ENCODE measurements around the gene MBNL1. TPM values are rescaled to one million over a fixed set of nuclear protein-coding genes. Genes with fewer than 3 reads are reported as not detected.
A peak's percentile ranks its signal among the peaks of the same experiment; 100 is the strongest.
"Not testable (repeated sequence)": the region's sequence is repeated elsewhere in the genome, so short reads cannot be mapped to it uniquely, and the experiment has no call there.

The MBNL1 gene
- polyA plus RNA-seq, 3 donors = 190 to 204 (median 191) TPM

DNA sequence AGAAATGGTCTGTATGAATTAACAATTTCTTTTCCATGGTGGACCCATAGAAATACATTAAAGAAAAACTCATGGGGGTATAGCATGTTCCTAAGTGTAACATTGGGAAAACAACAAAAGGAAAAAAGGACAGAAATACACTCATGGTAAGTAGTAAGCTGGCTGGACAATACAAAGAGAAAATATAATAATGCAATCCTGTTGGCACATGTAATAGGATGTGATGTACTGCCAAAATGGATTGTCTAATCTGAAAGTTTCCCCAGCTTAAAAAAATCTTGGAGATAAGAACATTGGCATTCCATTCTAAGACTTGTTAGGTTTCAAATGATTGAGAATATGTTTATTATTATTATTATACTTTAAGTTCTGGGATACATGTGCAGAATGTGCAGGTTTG is 128.1 kb downstream of the MBNL1 start:
- Histone ChIP-seq H3K9me3 (replicated peaks in 1 of 2; ENCODE audit: control insufficient read depth in 1 of 2, insufficient read depth in 1 of 2, low read length in 2 of 2) (no peaks in the 10 kb centered on the region), H3K4me1 (ENCODE audit: control insufficient read depth in 1 of 2, insufficient read depth in 2 of 2, low read length in 2 of 2) (peaks cover 5 to 12% of the 10 kb centered on the region in 2 donors), H4K20me1 (ENCODE audit: insufficient read depth, low read length) (peaks cover 100% of the 10 kb centered on the region), H3K9ac (ENCODE audit: insufficient read depth, low read length, poor library complexity, severe bottlenecking) (no peak overlapping the region), H3K79me2 (ENCODE audit: insufficient read depth, low read length) (peaks cover 100% of the 10 kb centered on the region), H3K27me3 (ENCODE audit: control insufficient read depth in 2 of 2, insufficient read depth in 2 of 2, low read length in 2 of 2) (no peaks in the 10 kb centered on the region), H2AFZ (ENCODE audit: insufficient read depth, low read depth, low read length, poor library complexity, severe bottlenecking) (no peak overlapping the region), H3K4me2 (replicated peaks; ENCODE audit: extremely low read depth, low read length, poor library complexity, severe bottlenecking) (no peak overlapping the region), H3K4me3 (replicated peaks in 1 of 3; ENCODE audit: low read depth in 2 of 3, low read length in 3 of 3) (no peak overlapping the region), H3K36me3 (replicated peaks in 1 of 2; ENCODE audit: control insufficient read depth in 1 of 2, insufficient read depth in 2 of 2, low read length in 2 of 2) (peaks cover 25 to 62% of the 10 kb centered on the region in 2 donors), H3K27ac (ENCODE audit: low read depth in 1 of 2, low read length in 2 of 2) (no peak overlapping the region)
- TF ChIP-seq, protein P1, sequence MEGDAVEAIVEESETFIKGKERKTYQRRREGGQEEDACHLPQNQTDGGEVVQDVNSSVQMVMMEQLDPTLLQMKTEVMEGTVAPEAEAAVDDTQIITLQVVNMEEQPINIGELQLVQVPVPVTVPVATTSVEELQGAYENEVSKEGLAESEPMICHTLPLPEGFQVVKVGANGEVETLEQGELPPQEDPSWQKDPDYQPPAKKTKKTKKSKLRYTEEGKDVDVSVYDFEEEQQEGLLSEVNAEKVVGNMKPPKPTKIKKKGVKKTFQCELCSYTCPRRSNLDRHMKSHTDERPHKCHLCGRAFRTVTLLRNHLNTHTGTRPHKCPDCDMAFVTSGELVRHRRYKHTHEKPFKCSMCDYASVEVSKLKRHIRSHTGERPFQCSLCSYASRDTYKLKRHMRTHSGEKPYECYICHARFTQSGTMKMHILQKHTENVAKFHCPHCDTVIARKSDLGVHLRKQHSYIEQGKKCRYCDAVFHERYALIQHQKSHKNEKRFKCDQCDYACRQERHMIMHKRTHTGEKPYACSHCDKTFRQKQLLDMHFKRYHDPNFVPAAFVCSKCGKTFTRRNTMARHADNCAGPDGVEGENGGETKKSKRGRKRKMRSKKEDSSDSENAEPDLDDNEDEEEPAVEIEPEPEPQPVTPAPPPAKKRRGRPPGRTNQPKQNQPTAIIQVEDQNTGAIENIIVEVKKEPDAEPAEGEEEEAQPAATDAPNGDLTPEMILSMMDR (IDR thresholded peaks at IDR 0.05) = no peak
- H3K4me3 Mint-ChIP-seq = no peak overlapping the region
- intact Hi-C loops (cut with micrococcal nuclease) = no loop called here
- H3K4me1 Mint-ChIP-seq = peaks cover 15% of the 10 kb centered on the region
- no peaks in the 10 kb centered on the region for H3K27me3 Mint-ChIP-seq (ENCODE audit: low read depth in 3 of 3)
- H3K27ac Mint-ChIP-seq = peak overlapping the region in 1 of 7 donors; percentile 79
- H3K9me3 Mint-ChIP-seq = peaks cover 0 to 2% (median 0%) of the 10 kb centered on the region in 7 donors
- DNase-seq = no peak
- H3K36me3 Mint-ChIP-seq = peaks cover 33 to 41% of the 10 kb centered on the region in 2 donors

DNA sequence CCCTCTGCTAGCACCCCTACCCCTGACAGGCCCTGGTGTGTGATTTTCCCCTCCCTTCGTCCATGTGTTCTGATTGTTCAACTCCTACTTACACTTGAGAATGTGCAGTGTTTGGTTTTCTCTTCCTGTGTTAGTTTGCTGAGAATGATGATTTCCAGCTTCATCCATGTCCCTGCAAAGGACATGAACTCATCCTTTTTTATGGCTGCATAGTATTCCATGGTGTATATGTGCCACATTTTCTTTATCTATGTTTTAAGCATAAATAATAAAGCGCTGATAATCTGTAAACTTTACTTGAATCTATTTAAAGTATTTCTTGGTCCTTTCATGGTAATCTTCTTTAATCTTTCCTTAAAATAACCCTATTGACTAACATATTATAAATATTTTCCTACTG is 128.6 kb downstream of the MBNL1 start:
- not testable (repeated sequence) for H3K4me3 Mint-ChIP-seq
- H3K36me3 ChIP-seq (replicated peaks in 1 of 2; ENCODE audit: control insufficient read depth in 1 of 2, insufficient read depth in 2 of 2, low read length in 2 of 2) = peaks cover 25 to 57% of the 10 kb centered on the region in 2 donors
- WGBS (ENCODE audit: insufficient coverage) = no CpG with 5 or more reads among the region's 2 CpGs

More for the DNA sequence above, 128.6 kb downstream of the MBNL1 start:
- Histone ChIP-seq H3K79me2 (ENCODE audit: insufficient read depth, low read length) (peaks cover 100% of the 10 kb centered on the region), H3K4me1 (ENCODE audit: control insufficient read depth in 1 of 2, insufficient read depth in 2 of 2, low read length in 2 of 2) (peaks cover 5 to 17% of the 10 kb centered on the region in 2 donors), H4K20me1 (ENCODE audit: insufficient read depth, low read length) (peaks cover 100% of the 10 kb centered on the region), H3K27ac (ENCODE audit: low read depth in 1 of 2, low read length in 2 of 2) (peak overlapping the region in 1 of 2 donors; percentile 67)
- H3K4me2 ChIP-seq (replicated peaks; ENCODE audit: extremely low read depth, low read length, poor library complexity, severe bottlenecking); H3K27me3 Mint-ChIP-seq (ENCODE audit: low read depth in 3 of 3); H3K9me3 Mint-ChIP-seq; DNase-seq; H2AFZ ChIP-seq (ENCODE audit: insufficient read depth, low read depth, low read length, poor library complexity, severe bottlenecking); H3K9ac ChIP-seq (ENCODE audit: insufficient read depth, low read length, poor library complexity, severe bottlenecking); H3K9me3 ChIP-seq (replicated peaks in 1 of 2; ENCODE audit: control insufficient read depth in 1 of 2, insufficient read depth in 1 of 2, low read length in 2 of 2); H3K4me3 ChIP-seq (replicated peaks in 1 of 3; ENCODE audit: low read depth in 2 of 3, low read length in 3 of 3); intact Hi-C loops (cut with micrococcal nuclease); H3K27me3 ChIP-seq (ENCODE audit: control insufficient read depth in 2 of 2, insufficient read depth in 2 of 2, low read length in 2 of 2): not testable (repeated sequence)
- peak overlapping the region in 4 of 7 donors; percentile 35 to 73 (median 59) for H3K27ac Mint-ChIP-seq
- H3K36me3 Mint-ChIP-seq = peaks cover 35 to 40% of the 10 kb centered on the region in 2 donors
- H3K4me1 Mint-ChIP-seq = peaks cover 20% of the 10 kb centered on the region
